ENCODE measurements around the gene UST. TPM values are rescaled to one million over a fixed set of nuclear protein-coding genes. Genes with fewer than 3 reads are reported as not detected.

The UST gene
- total RNA-seq, 1 experiment from 2014 or later = 6.1 TPM

DNA sequence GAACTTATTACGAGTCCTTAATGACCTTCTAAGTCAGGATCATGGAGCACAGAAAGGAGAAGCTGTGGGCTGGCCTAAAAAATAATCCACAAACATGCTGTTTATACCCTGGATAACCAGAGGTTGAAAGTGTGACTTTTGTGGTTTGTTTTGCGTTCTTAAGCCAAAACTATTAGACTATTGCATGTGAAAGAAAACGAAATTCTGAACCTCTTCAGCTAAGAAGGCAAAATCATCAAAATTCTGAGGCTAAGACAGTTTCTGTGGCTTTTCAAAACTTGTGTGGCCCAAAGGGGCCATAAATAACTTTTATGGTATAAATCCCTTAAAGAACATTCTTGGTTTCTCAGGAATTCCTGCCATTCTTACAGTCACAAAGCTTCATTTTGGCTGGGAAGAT is 251.0 kb downstream of the UST start:
- no TSS peak for BruUV-seq (replicated peaks)
- ChIA-PET POLR2A (no interaction called here), RAD21 (ENCODE audit: low non-redundant PET in 1 of 2, low total read pairs in 2 of 2, uncharacterized antibody in 2 of 2, unreplicated experiment in 2 of 2) (no interaction called here), CTCF (no interaction called here)
- Histone ChIP-seq H3K27me3 (ENCODE audit: insufficient read depth, low read length) (no peaks in the 10 kb centered on the region), H3K27ac (ENCODE audit: low read depth, low read length) (no peak overlapping the region), H3K4me1 (ENCODE audit: control insufficient read depth in 1 of 2, insufficient read depth in 2 of 2, low read length in 2 of 2) (peaks cover 2 to 12% of the 10 kb centered on the region in 2 experiments; a peak in 3 of 4 replicates), H4K20me1 (ENCODE audit: insufficient read depth) (no peaks in the 10 kb centered on the region), H3K9ac (ENCODE audit: low read length) (no peak overlapping the region), H2AFZ (ENCODE audit: low read depth, low read length, poor library complexity, severe bottlenecking) (no peak overlapping the region), H3K4me3 (replicated peaks in 1 of 2; ENCODE audit: low read depth in 1 of 2, low read length in 2 of 2) (no peak overlapping the region), H3K79me2 (ENCODE audit: insufficient read depth, low read length) (no peaks in the 10 kb centered on the region), H3K36me3 (ENCODE audit: control insufficient read depth in 1 of 2, insufficient read depth in 2 of 2, low read length in 2 of 2) (no peaks in the 10 kb centered on the region), H3K9me2 (ENCODE audit: insufficient read depth) (no peaks in the 10 kb centered on the region; the same call in 1 of the 2 replicates), H3K9me3 (ENCODE audit: control insufficient read depth in 1 of 2, insufficient read depth in 1 of 2, low read depth in 1 of 2, low read length in 2 of 2) (peaks cover 5 to 6% of the 10 kb centered on the region in 2 experiments; a peak in 2 of 4 replicates), H3K4me2 (ENCODE audit: low read length) (no peak overlapping the region)
- TF ChIP-seq EGR1 (IDR thresholded peaks at IDR 0.05; ENCODE audit: low read depth) = no peak
- TF ChIP-seq EZH2 (IDR thresholded peaks at IDR 0.05) = no peak
- TF ChIP-seq SIN3A (IDR thresholded peaks at IDR 0.05; ENCODE audit: low read depth) = no peak
- TF ChIP-seq JUND (IDR thresholded peaks at IDR 0.05) = no peak
- no peak for TF ChIP-seq RAD21 (IDR thresholded peaks at IDR 0.05; ENCODE audit: low read depth)
- TF ChIP-seq, protein P1, sequence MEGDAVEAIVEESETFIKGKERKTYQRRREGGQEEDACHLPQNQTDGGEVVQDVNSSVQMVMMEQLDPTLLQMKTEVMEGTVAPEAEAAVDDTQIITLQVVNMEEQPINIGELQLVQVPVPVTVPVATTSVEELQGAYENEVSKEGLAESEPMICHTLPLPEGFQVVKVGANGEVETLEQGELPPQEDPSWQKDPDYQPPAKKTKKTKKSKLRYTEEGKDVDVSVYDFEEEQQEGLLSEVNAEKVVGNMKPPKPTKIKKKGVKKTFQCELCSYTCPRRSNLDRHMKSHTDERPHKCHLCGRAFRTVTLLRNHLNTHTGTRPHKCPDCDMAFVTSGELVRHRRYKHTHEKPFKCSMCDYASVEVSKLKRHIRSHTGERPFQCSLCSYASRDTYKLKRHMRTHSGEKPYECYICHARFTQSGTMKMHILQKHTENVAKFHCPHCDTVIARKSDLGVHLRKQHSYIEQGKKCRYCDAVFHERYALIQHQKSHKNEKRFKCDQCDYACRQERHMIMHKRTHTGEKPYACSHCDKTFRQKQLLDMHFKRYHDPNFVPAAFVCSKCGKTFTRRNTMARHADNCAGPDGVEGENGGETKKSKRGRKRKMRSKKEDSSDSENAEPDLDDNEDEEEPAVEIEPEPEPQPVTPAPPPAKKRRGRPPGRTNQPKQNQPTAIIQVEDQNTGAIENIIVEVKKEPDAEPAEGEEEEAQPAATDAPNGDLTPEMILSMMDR (IDR thresholded peaks at IDR 0.05 in 2 of 3, conservative IDR thresholded peaks at IDR 0.05 in 1 of 3; ENCODE audit: borderline replicate concordance in 1 of 3, insufficient read depth in 1 of 3, low read depth in 2 of 3, low read length in 2 of 3) = no peak
- no peak for TF ChIP-seq POLR2A (IDR thresholded peaks at IDR 0.05; ENCODE audit: borderline replicate concordance, extremely low read depth, insufficient read depth, insufficient read length)
- TF ChIP-seq CEBPB (IDR thresholded peaks at IDR 0.05; ENCODE audit: low read depth) = no peak
- no peak for TF ChIP-seq EZH2phosphoT487 (IDR thresholded peaks at IDR 0.05; ENCODE audit: borderline replicate concordance)
- intact Hi-C loops (cut with micrococcal nuclease) = no loop called here
- DNase-seq (ENCODE audit: low read depth, low spot score) (no peak), ATAC-seq (no peak)

DNA sequence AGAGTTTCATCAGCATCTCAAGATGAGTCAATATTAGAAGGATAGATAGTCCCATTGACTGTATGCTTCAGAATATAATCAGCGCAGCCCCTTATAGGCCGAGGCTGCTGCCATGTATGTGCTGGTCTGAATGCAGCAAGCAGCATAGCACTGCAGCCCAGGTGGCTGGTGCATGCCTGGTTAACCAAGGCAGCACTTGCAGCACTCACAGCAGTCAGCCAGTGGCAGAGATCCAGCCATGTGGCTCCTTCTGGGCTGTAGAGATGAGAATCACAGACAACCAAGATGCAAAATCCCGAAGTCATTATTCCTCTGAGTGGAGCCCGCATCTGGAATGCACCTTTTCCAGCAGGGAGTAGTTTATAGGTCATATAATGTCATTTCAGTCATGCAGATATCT is 251.9 kb downstream of the UST start:
- Histone ChIP-seq H3K4me1 (ENCODE audit: control insufficient read depth in 1 of 2, insufficient read depth in 2 of 2, low read length in 2 of 2) (peaks cover 2 to 12% of the 10 kb centered on the region in 2 experiments; a peak in 3 of 4 replicates), H2AFZ (ENCODE audit: low read depth, low read length, poor library complexity, severe bottlenecking) (no peak overlapping the region), H3K4me2 (ENCODE audit: low read length) (no peak overlapping the region), H3K9me2 (ENCODE audit: insufficient read depth) (no peaks in the 10 kb centered on the region; the same call in 1 of the 2 replicates), H3K4me3 (replicated peaks in 1 of 2; ENCODE audit: low read depth in 1 of 2, low read length in 2 of 2) (no peak overlapping the region), H3K27me3 (ENCODE audit: insufficient read depth, low read length) (no peaks in the 10 kb centered on the region), H3K9me3 (ENCODE audit: control insufficient read depth in 1 of 2, insufficient read depth in 1 of 2, low read depth in 1 of 2, low read length in 2 of 2) (peaks cover 5 to 6% of the 10 kb centered on the region in 2 experiments; a peak in 2 of 4 replicates), H4K20me1 (ENCODE audit: insufficient read depth) (no peaks in the 10 kb centered on the region), H3K9ac (ENCODE audit: low read length) (no peak overlapping the region), H3K36me3 (ENCODE audit: control insufficient read depth in 1 of 2, insufficient read depth in 2 of 2, low read length in 2 of 2) (no peaks in the 10 kb centered on the region), H3K27ac (ENCODE audit: low read depth, low read length) (no peak overlapping the region), H3K79me2 (ENCODE audit: insufficient read depth, low read length) (no peaks in the 10 kb centered on the region)
- no TSS peak for BruUV-seq (replicated peaks)
- ChIA-PET RAD21 (ENCODE audit: low non-redundant PET in 1 of 2, low total read pairs in 2 of 2, uncharacterized antibody in 2 of 2, unreplicated experiment in 2 of 2) (no interaction called here), CTCF (no interaction called here), POLR2A (no interaction called here)
- intact Hi-C loops (cut with micrococcal nuclease) = no loop called here
- DNase-seq (ENCODE audit: low read depth, low spot score) (no peak), ATAC-seq (no peak)
- TF ChIP-seq SIN3A (IDR thresholded peaks at IDR 0.05; ENCODE audit: low read depth) (no peak), YY1 (IDR thresholded peaks at IDR 0.05; ENCODE audit: extremely low read depth, insufficient replicate concordance, low read depth, low read length) (no peak), EZH2 (IDR thresholded peaks at IDR 0.05) (no peak), EGR1 (IDR thresholded peaks at IDR 0.05; ENCODE audit: low read depth) (no peak), SP1 (IDR thresholded peaks at IDR 0.05; ENCODE audit: low read depth) (no peak), ELF1 (IDR thresholded peaks at IDR 0.05; ENCODE audit: borderline replicate concordance, low read depth) (no peak), CBX3 (IDR thresholded peaks at IDR 0.05; ENCODE audit: low read depth) (no peak), CEBPB (IDR thresholded peaks at IDR 0.05; ENCODE audit: low read depth) (no peak), TCF7L2 (IDR thresholded peaks at IDR 0.05; ENCODE audit: borderline replicate concordance, extremely low read depth, insufficient read depth, insufficient read length) (no peak)
- TF ChIP-seq, protein P2, sequence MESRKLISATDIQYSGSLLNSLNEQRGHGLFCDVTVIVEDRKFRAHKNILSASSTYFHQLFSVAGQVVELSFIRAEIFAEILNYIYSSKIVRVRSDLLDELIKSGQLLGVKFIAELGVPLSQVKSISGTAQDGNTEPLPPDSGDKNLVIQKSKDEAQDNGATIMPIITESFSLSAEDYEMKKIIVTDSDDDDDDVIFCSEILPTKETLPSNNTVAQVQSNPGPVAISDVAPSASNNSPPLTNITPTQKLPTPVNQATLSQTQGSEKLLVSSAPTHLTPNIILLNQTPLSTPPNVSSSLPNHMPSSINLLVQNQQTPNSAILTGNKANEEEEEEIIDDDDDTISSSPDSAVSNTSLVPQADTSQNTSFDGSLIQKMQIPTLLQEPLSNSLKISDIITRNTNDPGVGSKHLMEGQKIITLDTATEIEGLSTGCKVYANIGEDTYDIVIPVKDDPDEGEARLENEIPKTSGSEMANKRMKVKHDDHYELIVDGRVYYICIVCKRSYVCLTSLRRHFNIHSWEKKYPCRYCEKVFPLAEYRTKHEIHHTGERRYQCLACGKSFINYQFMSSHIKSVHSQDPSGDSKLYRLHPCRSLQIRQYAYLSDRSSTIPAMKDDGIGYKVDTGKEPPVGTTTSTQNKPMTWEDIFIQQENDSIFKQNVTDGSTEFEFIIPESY (IDR thresholded peaks at IDR 0.05; ENCODE audit: extremely low read depth, insufficient replicate concordance, low read length) = no peak
- TF ChIP-seq, protein P3, sequence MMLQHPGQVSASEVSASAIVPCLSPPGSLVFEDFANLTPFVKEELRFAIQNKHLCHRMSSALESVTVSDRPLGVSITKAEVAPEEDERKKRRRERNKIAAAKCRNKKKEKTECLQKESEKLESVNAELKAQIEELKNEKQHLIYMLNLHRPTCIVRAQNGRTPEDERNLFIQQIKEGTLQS (IDR thresholded peaks at IDR 0.05) = no peak
- TF ChIP-seq, protein P4, sequence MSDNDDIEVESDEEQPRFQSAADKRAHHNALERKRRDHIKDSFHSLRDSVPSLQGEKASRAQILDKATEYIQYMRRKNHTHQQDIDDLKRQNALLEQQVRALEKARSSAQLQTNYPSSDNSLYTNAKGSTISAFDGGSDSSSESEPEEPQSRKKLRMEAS (IDR thresholded peaks at IDR 0.05) = no peak
